ENCODE results near the gene OAS1.

The OAS1 gene

DNA sequence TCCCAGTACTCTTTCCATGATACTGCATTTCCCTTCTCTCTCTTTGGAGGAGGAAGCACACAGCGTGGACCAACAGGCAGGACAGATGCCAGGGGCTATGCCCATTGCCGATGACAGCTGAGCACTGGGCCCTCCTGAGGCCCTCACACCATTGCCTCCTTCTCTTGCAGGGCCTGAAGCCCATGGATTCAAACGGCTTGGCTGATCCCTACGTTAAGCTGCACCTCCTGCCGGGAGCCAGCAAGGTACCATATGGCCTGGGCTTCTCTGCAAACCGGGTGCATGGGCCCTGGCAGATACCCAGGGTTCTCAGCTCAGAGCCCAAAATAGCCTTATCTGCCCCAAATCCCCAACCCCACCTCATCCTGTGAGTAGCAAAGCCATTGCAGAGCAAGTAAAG is 25.2 kb upstream of the OAS1 start:
- no peaks in the 10 kb centered on the region for H3K9me3 ChIP-seq
- no peaks in the 10 kb centered on the region for H3K36me3 ChIP-seq (replicated peaks)
- no peaks in the 10 kb centered on the region for H3K4me1 ChIP-seq
- no peak for DNase-seq (ENCODE audit: low spot score in 2 of 2)
- no peak overlapping the region for H3K4me3 ChIP-seq
- peaks cover 23% of the 10 kb centered on the region for H3K27me3 ChIP-seq (ENCODE audit: low read depth)
- in situ Hi-C loops (cut with MboI; ENCODE audit: low sequenced_read_pairs), result no loop called here

DNA sequence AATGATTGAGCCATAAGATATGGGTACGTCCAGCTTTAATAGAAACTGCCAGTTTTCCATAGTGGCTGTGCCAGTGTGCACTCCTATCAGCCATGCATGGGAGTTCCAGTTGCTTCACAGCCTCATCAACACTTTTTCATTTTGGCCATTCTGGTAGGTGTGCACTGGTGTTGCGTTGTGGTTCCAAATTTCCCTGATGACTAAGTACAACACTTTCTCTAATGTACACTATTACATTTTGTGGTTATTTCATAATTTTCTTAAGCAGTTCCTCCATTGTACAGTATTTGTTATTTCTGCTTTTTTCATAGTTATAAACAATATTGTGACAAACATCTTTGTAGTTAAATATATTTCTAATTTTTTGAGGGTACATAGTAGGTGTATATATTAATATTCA is 21.5 kb upstream of the OAS1 start:
- in situ Hi-C loops (cut with MboI; ENCODE audit: low sequenced_read_pairs), result no loop called here
- Histone ChIP-seq H3K36me3 (replicated peaks) (no peaks in the 10 kb centered on the region), H3K27me3 (ENCODE audit: low read depth) (peaks cover 4% of the 10 kb centered on the region), H3K4me3 (no peak overlapping the region), H3K4me1 (no peaks in the 10 kb centered on the region), H3K9me3 (no peaks in the 10 kb centered on the region)
- DNase-seq (ENCODE audit: low spot score in 2 of 2), result no peak

- no peaks in the 10 kb centered on the region for H3K9me3 ChIP-seq
- no peaks in the 10 kb centered on the region for H3K36me3 ChIP-seq (replicated peaks)
- no peak for DNase-seq (ENCODE audit: low spot score in 2 of 2)
- no peaks in the 10 kb centered on the region for H3K4me1 ChIP-seq
- no peak overlapping the region for H3K4me3 ChIP-seq
- in situ Hi-C loops (cut with MboI; ENCODE audit: low sequenced_read_pairs), result no loop called here
- no peaks in the 10 kb centered on the region; the same call in 1 of the 2 replicates for H3K27me3 ChIP-seq (ENCODE audit: low read depth)
Measured at GRCh38 chr12:112887550-112887949, 19.2 kb upstream of the OAS1 start.

- H3K27me3 ChIP-seq (ENCODE audit: low read depth), result peaks cover 7% of the 10 kb centered on the region
- in situ Hi-C loops (cut with MboI; ENCODE audit: low sequenced_read_pairs), result no loop called here
- no peaks in the 10 kb centered on the region for H3K36me3 ChIP-seq (replicated peaks)
- H3K9me3 ChIP-seq, result no peaks in the 10 kb centered on the region
- no peaks in the 10 kb centered on the region for H3K4me1 ChIP-seq
- no peak for DNase-seq (ENCODE audit: low spot score in 2 of 2)
- H3K4me3 ChIP-seq, result no peak overlapping the region
Measured at GRCh38 chr12:112891093-112892024, 15.4 kb upstream of the OAS1 start.

DNA sequence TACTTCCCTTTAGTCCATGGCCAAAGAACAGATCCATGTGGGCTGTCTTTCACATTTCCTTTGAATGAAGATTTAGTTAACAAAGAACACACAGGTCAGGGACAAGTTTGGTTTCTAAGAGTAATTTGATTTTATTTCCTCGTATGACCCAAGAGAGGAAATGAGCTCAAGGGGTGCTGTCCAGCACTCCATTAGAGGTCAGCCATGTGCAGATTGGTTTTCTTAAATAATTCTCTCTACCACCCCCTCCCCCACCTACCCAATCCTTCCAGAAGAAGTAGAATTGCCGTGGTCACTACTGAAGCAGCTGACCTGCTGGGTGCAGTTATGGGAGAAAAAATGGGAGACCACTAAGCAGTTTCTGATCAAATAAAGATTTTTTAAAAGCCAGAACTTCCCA is 13.9 kb upstream of the OAS1 start:
- DNase-seq (ENCODE audit: low spot score in 2 of 2), result no peak
- in situ Hi-C loops (cut with MboI; ENCODE audit: low sequenced_read_pairs), result no loop called here
- H3K36me3 ChIP-seq (replicated peaks), result no peaks in the 10 kb centered on the region

GRCh38 chr12:112894128-112894527 is 12.6 kb upstream of the OAS1 start:
- no peaks in the 10 kb centered on the region for H3K36me3 ChIP-seq (replicated peaks)
- no peak for DNase-seq (ENCODE audit: low spot score in 2 of 2)
- in situ Hi-C loops (cut with MboI; ENCODE audit: low sequenced_read_pairs), result no loop called here

More for the DNA sequence above, 13.9 kb upstream of the OAS1 start:
- Histone ChIP-seq H3K9me3 (no peaks in the 10 kb centered on the region), H3K4me3 (no peak overlapping the region), H3K27me3 (ENCODE audit: low read depth) (peaks cover 21% of the 10 kb centered on the region), H3K4me1 (no peaks in the 10 kb centered on the region)

DNA sequence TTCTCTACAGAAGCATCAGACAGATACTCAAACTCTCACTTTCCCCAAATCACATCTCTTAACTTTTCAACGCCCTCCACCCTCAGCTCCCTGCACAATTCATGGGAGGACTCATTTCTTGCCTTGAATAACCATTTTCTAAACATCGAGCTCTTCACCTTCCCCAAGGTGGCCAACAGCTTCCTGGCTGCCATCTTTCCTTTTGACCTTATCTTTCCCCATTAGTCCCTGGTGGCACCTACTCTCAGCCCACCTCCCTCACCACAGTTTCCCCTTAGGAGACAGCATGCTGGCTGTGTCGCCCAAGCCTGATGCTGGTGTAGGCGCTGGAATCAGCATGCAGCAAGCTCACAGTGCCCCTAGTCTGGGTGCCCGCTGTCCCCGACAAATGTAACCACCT is 8.4 kb upstream of the OAS1 start:
- H3K27me3 ChIP-seq (ENCODE audit: low read depth), result peaks cover 29% of the 10 kb centered on the region
- DNase-seq (ENCODE audit: low spot score in 2 of 2), result no peak
- H3K36me3 ChIP-seq (replicated peaks), result no peaks in the 10 kb centered on the region
- H3K9me3 ChIP-seq, result no peaks in the 10 kb centered on the region
- in situ Hi-C loops (cut with MboI; ENCODE audit: low sequenced_read_pairs), result no loop called here
- H3K4me3 ChIP-seq, result no peak overlapping the region
- H3K4me1 ChIP-seq, result no peaks in the 10 kb centered on the region

More at GRCh38 chr12:112894128-112894527, 12.6 kb upstream of the OAS1 start:
- Histone ChIP-seq H3K27me3 (ENCODE audit: low read depth) (peaks cover 29% of the 10 kb centered on the region), H3K9me3 (no peaks in the 10 kb centered on the region), H3K4me3 (no peak overlapping the region), H3K4me1 (no peaks in the 10 kb centered on the region)

DNA sequence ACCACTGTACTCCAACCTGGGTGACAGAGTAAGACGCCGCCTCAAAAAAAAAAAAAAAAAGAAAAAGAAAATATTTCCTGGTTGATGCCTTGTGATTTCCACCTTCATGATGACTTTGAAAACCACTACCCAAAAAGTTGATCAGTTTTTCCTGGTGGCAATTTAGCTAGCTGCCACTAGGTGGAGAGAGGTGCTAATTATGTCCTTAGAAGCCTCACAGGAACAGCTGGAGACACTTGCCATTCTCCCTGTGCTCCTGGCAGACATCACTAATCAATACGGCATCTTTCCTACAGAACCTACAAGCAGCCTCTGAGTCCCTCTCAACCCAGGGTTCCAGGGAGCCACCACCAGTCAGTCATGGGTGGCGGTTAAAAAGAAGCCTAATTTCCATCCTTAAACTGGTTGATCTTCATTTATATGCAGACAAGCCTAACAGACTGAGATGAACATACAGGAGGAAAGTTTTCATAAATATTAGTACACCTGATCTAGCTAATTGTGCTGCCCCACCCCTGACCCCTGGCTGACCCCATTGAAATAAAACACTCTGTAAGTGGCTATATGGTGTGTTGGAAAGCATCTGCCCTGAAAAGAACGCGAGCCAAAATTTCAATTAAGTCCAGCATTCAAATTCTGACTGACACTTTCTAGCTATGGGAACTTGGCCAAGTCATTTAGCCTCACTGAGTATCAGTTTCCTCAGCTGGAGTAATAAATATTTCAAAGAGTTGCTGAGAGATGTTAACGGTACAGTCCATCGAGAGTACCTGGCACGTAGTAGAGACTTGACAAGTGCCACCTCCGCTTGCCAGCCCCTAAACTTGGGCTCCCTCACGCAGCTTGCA is 6.2 kb upstream of the OAS1 start:
- peak; percentile 59 to 61 for DNase-seq (ENCODE audit: low spot score in 2 of 2)
- in situ Hi-C loops (cut with MboI; ENCODE audit: low sequenced_read_pairs), result no loop called here
- H3K27me3 ChIP-seq (ENCODE audit: low read depth), result peaks cover 22% of the 10 kb centered on the region

DNA sequence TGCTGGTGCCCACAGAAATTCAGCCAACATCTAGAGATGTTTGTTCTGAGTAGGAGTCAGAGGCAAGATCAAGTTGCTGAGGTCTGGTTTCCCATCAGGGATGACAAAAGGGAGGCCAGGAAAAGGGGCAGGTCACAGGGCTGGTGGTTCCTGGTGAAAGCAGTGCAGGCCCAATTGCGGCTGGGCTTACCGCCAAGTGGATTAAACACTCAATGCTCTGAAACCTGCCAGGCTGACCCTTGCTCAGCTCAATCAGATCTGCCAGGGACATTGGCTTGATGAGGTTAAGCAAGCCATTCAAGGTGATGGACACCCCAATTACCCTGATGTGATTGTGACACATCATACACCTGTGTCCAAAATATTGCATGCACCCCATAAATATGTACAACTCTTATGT is 5.5 kb upstream of the OAS1 start:
- Histone ChIP-seq H3K36me3 (replicated peaks) (no peaks in the 10 kb centered on the region), H3K4me1 (no peaks in the 10 kb centered on the region; the same call in 1 of the 2 replicates), H3K4me3 (no peak overlapping the region), H3K9me3 (no peaks in the 10 kb centered on the region), H3K27me3 (ENCODE audit: low read depth) (peaks cover 22% of the 10 kb centered on the region)
- in situ Hi-C loops (cut with MboI; ENCODE audit: low sequenced_read_pairs), result no loop called here
- no peak for DNase-seq (ENCODE audit: low spot score in 2 of 2)

More for the DNA sequence above, 6.2 kb upstream of the OAS1 start:
- Histone ChIP-seq H3K9me3 (no peaks in the 10 kb centered on the region), H3K36me3 (replicated peaks) (no peaks in the 10 kb centered on the region), H3K4me3 (no peak overlapping the region), H3K4me1 (no peaks in the 10 kb centered on the region)

DNA sequence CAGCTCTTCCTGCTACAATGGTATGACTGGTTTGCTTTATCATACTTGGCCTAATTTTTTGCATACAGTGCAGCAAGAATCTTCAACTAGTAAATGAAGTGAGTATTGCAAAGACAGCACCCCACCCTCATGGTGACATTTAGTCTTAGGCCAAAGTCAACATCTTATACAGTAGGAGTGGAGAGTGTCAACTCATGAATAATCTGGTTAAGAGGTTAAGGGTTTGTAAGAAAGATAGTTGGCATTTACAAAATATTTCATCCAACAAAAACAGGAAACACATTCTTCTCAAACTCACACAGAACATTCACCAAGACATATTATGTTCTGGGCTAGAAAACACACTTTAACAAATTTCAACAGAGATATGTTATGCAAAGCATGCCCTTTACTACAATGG is 2.2 kb upstream of the OAS1 start:
- DNase-seq (ENCODE audit: low spot score in 2 of 2), result no peak
- no peaks in the 10 kb centered on the region; the same call in 1 of the 2 replicates for H3K27me3 ChIP-seq (ENCODE audit: low read depth)
- H3K36me3 ChIP-seq (replicated peaks), result no peaks in the 10 kb centered on the region
- in situ Hi-C loops (cut with MboI; ENCODE audit: low sequenced_read_pairs), result no loop called here
- peaks cover 3% of the 10 kb centered on the region for H3K4me1 ChIP-seq
- no peak overlapping the region for H3K4me3 ChIP-seq
- H3K9me3 ChIP-seq, result no peaks in the 10 kb centered on the region

DNA sequence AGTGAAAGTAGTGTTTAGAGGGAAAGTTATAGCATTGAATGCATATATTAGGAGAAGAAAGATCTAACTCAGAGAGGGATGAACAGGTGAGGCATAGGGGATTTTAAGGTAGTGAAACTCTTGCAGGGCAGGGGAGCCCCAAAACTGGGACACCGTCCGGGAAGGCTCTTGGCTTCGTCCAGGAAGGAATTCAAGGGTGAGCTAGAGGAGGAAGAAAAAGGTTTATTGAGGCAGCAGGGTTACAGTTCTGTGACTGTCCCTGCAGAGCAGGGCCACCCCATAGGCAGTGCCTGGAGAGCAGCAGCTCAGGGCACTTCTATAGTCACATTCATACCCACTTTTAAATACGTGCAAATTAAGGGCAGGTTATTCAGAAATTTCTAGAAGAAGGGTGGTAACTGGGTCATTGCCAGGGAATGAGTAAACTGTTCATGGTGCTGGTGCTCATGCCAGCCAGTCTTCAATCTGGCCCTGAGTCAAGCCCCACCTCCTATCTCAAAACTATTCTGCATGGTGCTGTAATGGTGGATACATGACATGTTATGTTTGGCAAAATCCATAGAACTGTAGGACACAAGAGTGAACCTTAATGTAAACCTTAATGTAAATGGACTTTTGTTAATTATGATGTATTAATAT is 1.2 kb upstream of the OAS1 start:
- Histone ChIP-seq H3K4me1 (peaks cover 3% of the 10 kb centered on the region), H3K9me3 (no peaks in the 10 kb centered on the region), H3K4me3 (no peak overlapping the region), H3K36me3 (replicated peaks) (no peaks in the 10 kb centered on the region), H3K27me3 (ENCODE audit: low read depth) (no peaks in the 10 kb centered on the region; the same call in 1 of the 2 replicates)
- in situ Hi-C loops (cut with MboI; ENCODE audit: low sequenced_read_pairs), result no loop called here
- DNase-seq (ENCODE audit: low spot score in 2 of 2), result no peak

- no peaks in the 10 kb centered on the region for H3K9me3 ChIP-seq
- in situ Hi-C loops (cut with MboI; ENCODE audit: low sequenced_read_pairs), result no loop called here
- H3K27me3 ChIP-seq (ENCODE audit: low read depth), result no peaks in the 10 kb centered on the region; the same call in 1 of the 2 replicates
- H3K4me1 ChIP-seq, result peaks cover 3% of the 10 kb centered on the region
- no peaks in the 10 kb centered on the region for H3K36me3 ChIP-seq (replicated peaks)
- no peak for DNase-seq (ENCODE audit: low spot score in 2 of 2)
- H3K4me3 ChIP-seq, result no peak overlapping the region
Measured at GRCh38 chr12:112907415-112908157, 824 bp downstream of the OAS1 start.

GRCh38 chr12:112908548-112908947 is 1.8 kb downstream of the OAS1 start:
- in situ Hi-C loops (cut with MboI; ENCODE audit: low sequenced_read_pairs), result no loop called here
- H3K4me1 ChIP-seq, result peaks cover 3% of the 10 kb centered on the region
- no peak for DNase-seq (ENCODE audit: low spot score in 2 of 2)
- H3K27me3 ChIP-seq (ENCODE audit: low read depth), result no peaks in the 10 kb centered on the region
- no peak overlapping the region for H3K4me3 ChIP-seq
- no peaks in the 10 kb centered on the region for H3K9me3 ChIP-seq
- no peaks in the 10 kb centered on the region for H3K36me3 ChIP-seq (replicated peaks)

Measured in HAP-1 (cell line).